Nephron (organoid): ENCODE measurements around the gene TMEM184B.

Experiments
- H3K27ac Mint-ChIP-seq, 3 experiments: 2 replicates each; pipeline ENCODE4 v1.8.0; 2020; ENCODE audit warnings: mixed read lengths in 3 of 3, mild to moderate bottlenecking in 2 of 3, moderate library complexity in 1 of 3
- H3K27me3 Mint-ChIP-seq: 2 replicates; pipeline ENCODE4 v1.8.0; 2021; ENCODE audit warnings: low read depth, mild to moderate bottlenecking, moderate library complexity, mixed read lengths
- H3K36me3 Mint-ChIP-seq: 2 replicates; pipeline ENCODE4 v1.8.0; 2020; ENCODE audit warnings: low read depth, mixed read lengths
- H3K4me1 Mint-ChIP-seq: 2 replicates; pipeline ENCODE4 v1.8.0; 2020; ENCODE audit warnings: mixed read lengths
- H3K4me3 Mint-ChIP-seq, 3 experiments: 2 replicates each; pipeline ENCODE4 v1.8.0; 2020; ENCODE audit warnings: mild to moderate bottlenecking in 3 of 3, mixed read lengths in 3 of 3, moderate library complexity in 2 of 3
- H3K9me3 Mint-ChIP-seq: 2 replicates; pipeline ENCODE4 v1.8.0; 2020; ENCODE audit warnings: mixed read lengths
- TF ChIP-seq, protein P1 (sequence below), 3 experiments: fragments of 200-600 bp; sonication (generic); IDR thresholded peaks; one replicate each; pipeline ENCODE4 v1.5.0; 2021; ENCODE audit warnings: antibody characterized with exemption in 3 of 3; ENCODE audit not compliant: unreplicated experiment in 3 of 3

Gene TMEM184B

DNA sequence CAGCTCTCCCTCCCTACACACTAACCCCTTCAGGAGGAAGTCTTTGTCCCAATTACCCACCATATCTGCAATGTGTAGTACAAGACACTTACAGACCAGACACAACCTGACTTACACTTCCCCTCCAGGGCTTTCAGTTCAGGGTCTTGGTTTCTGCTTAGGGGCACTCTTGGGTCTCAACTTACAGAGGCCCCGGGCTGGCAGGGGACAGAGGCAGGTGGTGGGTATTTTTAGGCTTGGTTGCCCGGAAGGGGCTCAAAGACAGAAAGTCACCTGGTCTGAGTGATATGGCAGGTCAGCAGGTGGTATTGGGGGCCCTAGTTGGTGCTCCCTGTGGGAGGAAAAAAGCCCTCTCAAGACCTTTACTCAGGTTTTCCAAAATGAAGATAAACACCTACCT, 3.4 kb upstream of the TMEM184B start:
- Mint-ChIP-seq H3K27me3 (peaks cover 7% of the 10 kb centered on the region), H3K4me3 (peak overlapping the region; percentile 13 to 67 (median 64)), H3K27ac (peak overlapping the region in 2 of 3 experiments; percentile 9 to 19), H3K36me3 (no peaks in the 10 kb centered on the region), H3K4me1 (peaks cover 37% of the 10 kb centered on the region), H3K9me3 (no peaks in the 10 kb centered on the region)
- TF ChIP-seq, protein P1, sequence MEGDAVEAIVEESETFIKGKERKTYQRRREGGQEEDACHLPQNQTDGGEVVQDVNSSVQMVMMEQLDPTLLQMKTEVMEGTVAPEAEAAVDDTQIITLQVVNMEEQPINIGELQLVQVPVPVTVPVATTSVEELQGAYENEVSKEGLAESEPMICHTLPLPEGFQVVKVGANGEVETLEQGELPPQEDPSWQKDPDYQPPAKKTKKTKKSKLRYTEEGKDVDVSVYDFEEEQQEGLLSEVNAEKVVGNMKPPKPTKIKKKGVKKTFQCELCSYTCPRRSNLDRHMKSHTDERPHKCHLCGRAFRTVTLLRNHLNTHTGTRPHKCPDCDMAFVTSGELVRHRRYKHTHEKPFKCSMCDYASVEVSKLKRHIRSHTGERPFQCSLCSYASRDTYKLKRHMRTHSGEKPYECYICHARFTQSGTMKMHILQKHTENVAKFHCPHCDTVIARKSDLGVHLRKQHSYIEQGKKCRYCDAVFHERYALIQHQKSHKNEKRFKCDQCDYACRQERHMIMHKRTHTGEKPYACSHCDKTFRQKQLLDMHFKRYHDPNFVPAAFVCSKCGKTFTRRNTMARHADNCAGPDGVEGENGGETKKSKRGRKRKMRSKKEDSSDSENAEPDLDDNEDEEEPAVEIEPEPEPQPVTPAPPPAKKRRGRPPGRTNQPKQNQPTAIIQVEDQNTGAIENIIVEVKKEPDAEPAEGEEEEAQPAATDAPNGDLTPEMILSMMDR (IDR thresholded peaks at IDR 0.05; ENCODE audit: unreplicated experiment in 3 of 3) = no peak

DNA sequence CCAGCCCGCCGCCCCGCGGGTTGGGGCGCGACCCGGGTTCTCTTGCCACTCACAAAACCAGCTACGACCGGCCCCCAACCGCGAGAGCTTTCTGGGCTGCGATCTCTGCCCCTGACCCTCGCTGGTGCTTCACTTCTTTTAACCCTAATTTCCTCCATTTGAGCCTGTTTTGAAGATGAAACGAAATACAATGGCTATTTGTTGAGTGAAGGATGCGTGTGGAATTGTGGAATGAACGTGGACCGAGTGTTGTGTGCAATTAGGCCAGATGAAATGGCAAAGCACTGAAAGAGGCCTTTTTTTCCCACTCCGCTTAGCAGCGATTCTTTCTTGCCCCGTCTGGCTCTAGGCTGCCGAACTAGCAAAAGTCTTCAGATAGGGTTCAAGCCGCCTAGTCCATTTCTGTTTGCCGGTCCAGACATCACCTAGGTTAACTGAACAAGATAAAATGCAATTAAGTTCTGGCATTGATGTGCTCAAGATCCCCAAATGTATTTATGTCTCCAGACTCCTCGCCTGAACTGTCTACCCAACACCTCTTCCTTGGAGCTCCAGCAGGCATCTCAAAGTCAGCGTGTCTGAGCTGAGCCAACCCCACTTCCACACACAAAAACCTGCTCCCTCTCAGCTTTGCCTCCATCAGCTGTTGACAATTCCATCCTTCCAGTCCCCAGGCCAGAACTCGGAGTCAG, 471 bp upstream of the TMEM184B start:
- TF ChIP-seq, protein P1 (IDR thresholded peaks at IDR 0.05; ENCODE audit: unreplicated experiment in 3 of 3) = no peak
- Mint-ChIP-seq H3K27ac (peak overlapping the region; percentile 96 to 99 (median 96)), H3K4me3 (peak overlapping the region; percentile 93 to 97 (median 93)), H3K36me3 (no peaks in the 10 kb centered on the region), H3K4me1 (peaks cover 56% of the 10 kb centered on the region), H3K27me3 (peaks cover 7% of the 10 kb centered on the region), H3K9me3 (no peaks in the 10 kb centered on the region)

DNA sequence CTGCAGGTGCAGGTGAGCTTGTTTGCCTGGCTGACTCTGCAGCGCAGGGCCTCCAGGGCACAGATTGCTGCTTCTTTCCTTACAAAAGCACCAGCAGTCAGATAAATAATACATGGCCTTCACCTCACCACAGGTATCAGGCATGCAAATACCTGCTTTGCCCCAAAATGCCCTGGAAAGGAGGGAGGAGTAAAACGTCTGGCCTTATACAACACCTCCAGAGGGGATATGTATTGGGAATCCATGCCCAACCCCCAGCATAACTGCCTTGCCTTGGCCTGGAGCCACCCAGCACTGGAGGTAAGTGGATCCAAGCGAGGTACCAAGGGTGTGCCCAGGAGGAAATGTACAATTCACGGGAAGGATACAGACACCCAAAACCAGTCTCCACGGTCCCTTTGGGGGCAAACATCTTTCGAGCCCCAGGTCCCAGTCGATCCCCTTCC, 860 bp downstream of the TMEM184B start:
- Mint-ChIP-seq H3K27me3 (peaks cover 7% of the 10 kb centered on the region), H3K4me3 (peak overlapping the region; percentile 87 to 93 (median 93)), H3K4me1 (peaks cover 58% of the 10 kb centered on the region), H3K27ac (peak overlapping the region; percentile 77 to 91 (median 81)), H3K9me3 (no peaks in the 10 kb centered on the region), H3K36me3 (no peaks in the 10 kb centered on the region)
- TF ChIP-seq, protein P1 (IDR thresholded peaks at IDR 0.05; ENCODE audit: unreplicated experiment in 3 of 3) = no peak

DNA sequence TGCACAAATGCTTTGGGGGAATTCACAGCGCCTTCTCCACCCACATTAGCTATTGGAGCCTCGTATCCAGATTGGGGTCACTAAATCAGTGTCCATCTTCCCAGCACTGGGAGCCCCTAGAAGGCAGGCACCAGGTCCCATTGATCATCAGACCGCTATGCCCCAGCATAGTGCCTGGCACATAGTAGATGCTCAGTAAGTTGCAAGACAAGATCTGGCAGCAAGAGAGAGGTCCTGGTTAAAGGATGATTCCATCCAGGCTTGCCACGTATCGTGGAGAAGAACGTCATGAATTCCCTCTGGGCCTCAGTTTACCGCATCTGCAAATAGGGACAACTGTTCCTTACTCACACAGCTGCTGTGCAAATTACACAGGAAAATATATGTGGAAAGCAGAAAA, 1.7 kb downstream of the TMEM184B start:
- no peaks in the 10 kb centered on the region for H3K36me3 Mint-ChIP-seq
- H3K27ac Mint-ChIP-seq = peak overlapping the region; percentile 35 to 77 (median 71)
- H3K4me1 Mint-ChIP-seq = peaks cover 55% of the 10 kb centered on the region
- peak overlapping the region; percentile 87 to 93 (median 93) for H3K4me3 Mint-ChIP-seq
- TF ChIP-seq, protein P1 (IDR thresholded peaks at IDR 0.05; ENCODE audit: unreplicated experiment in 3 of 3) = no peak
- H3K9me3 Mint-ChIP-seq = no peaks in the 10 kb centered on the region
- peaks cover 7% of the 10 kb centered on the region for H3K27me3 Mint-ChIP-seq

GRCh38 chr22:38270091-38270992, 2.5 kb downstream of the TMEM184B start:
- H3K27me3 Mint-ChIP-seq = peaks cover 7% of the 10 kb centered on the region

More at GRCh38 chr22:38270091-38270992, 2.5 kb downstream of the TMEM184B start:
- Mint-ChIP-seq H3K27ac (peak overlapping the region; percentile 35 to 77 (median 71)), H3K9me3 (no peaks in the 10 kb centered on the region), H3K4me1 (peaks cover 51% of the 10 kb centered on the region), H3K36me3 (peaks cover under 1% of the 10 kb centered on the region), H3K4me3 (peak overlapping the region; percentile 87 to 93 (median 93))
- TF ChIP-seq, protein P1 (IDR thresholded peaks at IDR 0.05; ENCODE audit: unreplicated experiment in 3 of 3) = no peak
